ENCODE data around the gene PKLR. TPM values are rescaled to one million over a fixed set of nuclear protein-coding genes. Genes with fewer than 3 reads are reported as not detected.

PKLR gene
- total RNA-seq, 2 experiments from 2014 or later: not detected

DNA sequence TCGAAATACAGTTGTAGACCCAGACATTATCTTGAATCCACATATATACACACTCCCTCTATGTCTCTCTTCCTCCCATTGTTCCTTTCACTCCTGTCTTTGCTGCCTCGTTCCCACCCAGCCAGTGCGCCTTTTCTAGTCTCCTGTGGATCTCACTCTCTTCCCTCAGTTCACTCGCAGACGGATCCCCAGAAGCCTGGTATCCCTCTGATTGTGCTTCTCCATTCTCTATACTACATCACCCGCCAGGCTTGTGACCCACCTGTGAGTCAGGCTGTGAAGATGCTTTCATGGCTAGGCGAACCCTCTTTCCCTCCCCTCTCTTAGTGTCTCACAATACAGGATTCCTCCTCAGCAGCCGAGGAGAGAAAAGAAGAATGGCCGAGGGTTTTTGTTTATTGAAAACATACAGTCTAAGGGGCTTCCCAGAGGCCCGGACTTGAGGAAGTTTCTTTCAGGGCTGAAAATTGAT, 22.5 kb downstream of the PKLR start:
- Mint-ChIP-seq H3K9me3 (no peaks in the 10 kb centered on the region), H3K36me3 (no peaks in the 10 kb centered on the region), H3K4me1 (ENCODE audit: low read depth) (peaks cover 22% of the 10 kb centered on the region), H3K4me3 (no peak overlapping the region), H3K27me3 (no peaks in the 10 kb centered on the region), H3K27ac (no peak overlapping the region)
- intact Hi-C loops (cut with micrococcal nuclease): loop anchor here (5.0 to 10.0 kb wide), 3 partner anchors 259 to 576 kb away; partner anchors contain the start of genes GON4L and SYT11
- CTCF ChIA-PET: interaction anchor here (1.5 to 3.0 kb wide), 4 partner anchors 28 to 45 kb away, joined by 5 to 15 read pairs (median 10); partner anchors contain the start of gene FDPS
- POLR2A ChIA-PET: interaction anchor here (1.0 to 1.2 kb wide), 2 partner anchors 17 to 29 kb away, joined by 5 to 6 read pairs; partner anchors contain the start of gene FDPS
- DNase-seq: no peak

DNA sequence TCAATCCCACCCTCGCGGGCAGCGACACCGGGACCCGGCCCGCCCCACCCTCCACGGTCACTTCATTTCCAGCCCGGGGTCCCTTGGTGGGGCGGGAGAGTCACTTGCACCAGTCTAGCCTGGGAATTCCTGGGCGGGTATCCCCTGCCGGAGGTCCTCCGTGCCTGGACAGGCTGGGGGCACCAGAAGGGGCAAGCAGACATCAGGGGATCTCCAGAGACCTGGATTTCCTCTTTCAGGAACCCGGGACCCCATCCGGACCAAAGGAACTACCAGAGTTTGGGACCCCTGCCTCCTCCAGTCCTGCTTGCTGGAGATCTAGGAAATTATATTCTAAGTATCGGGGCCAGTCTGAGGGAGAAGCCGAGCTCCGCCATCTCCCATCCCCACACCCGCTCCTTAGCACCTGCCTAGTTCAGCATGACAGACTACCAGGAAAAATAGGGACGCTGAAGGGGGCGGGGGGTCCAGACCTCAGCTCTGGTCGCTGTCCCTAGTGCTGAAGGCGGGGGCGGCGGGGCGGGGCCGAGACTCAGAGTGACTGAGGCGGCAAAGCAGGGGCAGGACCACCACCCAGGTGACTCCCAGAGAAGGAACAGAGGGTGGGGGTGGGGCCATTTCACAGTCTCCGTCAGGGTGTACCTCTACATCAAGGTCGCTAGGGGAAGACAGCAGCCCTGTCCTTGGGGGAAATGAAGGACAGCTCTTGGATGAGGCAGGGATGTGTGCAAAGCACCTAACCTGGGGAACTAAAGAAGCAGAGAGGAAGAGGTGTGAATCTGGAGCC, 23.1 kb downstream of the PKLR start:
- no peak overlapping the region for H3K27ac Mint-ChIP-seq
- peak; percentile 89 for DNase-seq
- no peaks in the 10 kb centered on the region for H3K27me3 Mint-ChIP-seq
- H3K9me3 Mint-ChIP-seq: no peaks in the 10 kb centered on the region
- CTCF ChIA-PET: interaction anchor here (1.5 to 3.0 kb wide), 4 partner anchors 27 to 45 kb away, joined by 5 to 15 read pairs (median 10); partner anchors contain the start of gene FDPS
- peaks cover 1% of the 10 kb centered on the region for H3K36me3 Mint-ChIP-seq
- H3K4me1 Mint-ChIP-seq (ENCODE audit: low read depth): peaks cover 26% of the 10 kb centered on the region
- intact Hi-C loops (cut with micrococcal nuclease): loop anchor here (1.0 to 10.0 kb wide), 6 partner anchors 16 to 577 kb away; partner anchors contain the start of genes FDPS, GON4L, SCAMP3 and SYT11
- POLR2A ChIA-PET: interaction anchor here (1.0 to 1.2 kb wide), 2 partner anchors 17 to 30 kb away, joined by 5 to 6 read pairs; partner anchors contain the start of gene FDPS
- H3K4me3 Mint-ChIP-seq: peak overlapping the region; percentile 65

GRCh38 chr1:155277070-155277901, 24.0 kb downstream of the PKLR start, which contains the start of gene HCN3:
TSS of gene HCN3 (plus strand) at chr1:155277463. CDS start at chr1:155277591, 128 bp downstream.
- H3K4me3 Mint-ChIP-seq: peak within 1 kb of the TSS; percentile 65
- no peaks in the 10 kb centered on the region for H3K27me3 Mint-ChIP-seq
- peak within 1 kb of the TSS; percentile 61 for H3K27ac Mint-ChIP-seq
- ChIA-PET POLR2A (interaction anchor here (1.0 to 1.6 kb wide), 2 partner anchors 31 to 43 kb away, joined by 3 to 6 read pairs; partner anchors contain the start of genes FDPS and RUSC1), CTCF (interaction anchor here (0.7 to 3.0 kb wide), 8 partner anchors 16 to 46 kb away, joined by 3 to 19 read pairs (median 8); partner anchors contain the start of genes FDPS and RUSC1)
- H3K9me3 Mint-ChIP-seq: no peaks in the 10 kb centered on the region
- H3K4me1 Mint-ChIP-seq (ENCODE audit: low read depth): peaks cover 32% of the 10 kb centered on the region
- DNase-seq: peak; percentile 96
- intact Hi-C loops (cut with micrococcal nuclease): loop anchor here (1.0 to 10.0 kb wide), 6 partner anchors 15 to 578 kb away; partner anchors contain the start of genes FDPS, GON4L, SCAMP3 and SYT11
- peaks cover 5% of the 10 kb centered on the region for H3K36me3 Mint-ChIP-seq

- H3K27ac Mint-ChIP-seq: peak within 1 kb of the TSS; percentile 85
- H3K4me3 Mint-ChIP-seq: peak within 1 kb of the TSS; percentile 88
- no peaks in the 10 kb centered on the region for H3K9me3 Mint-ChIP-seq
- peaks cover 30% of the 10 kb centered on the region for H3K36me3 Mint-ChIP-seq
- intact Hi-C loops (cut with micrococcal nuclease): loop anchor here (1.0 to 10.0 kb wide), 4 partner anchors 11 to 581 kb away; partner anchors contain the start of genes GON4L, SCAMP3 and SYT11
- H3K4me1 Mint-ChIP-seq (ENCODE audit: low read depth): peaks cover 47% of the 10 kb centered on the region
- DNase-seq: peak; percentile 98
- no peaks in the 10 kb centered on the region for H3K27me3 Mint-ChIP-seq
- CTCF ChIA-PET: interaction anchor here (0.6 to 4.4 kb wide), 8 partner anchors 8 to 50 kb away, joined by 3 to 39 read pairs (median 4); partner anchors contain the start of genes FDPS and SCAMP3
- POLR2A ChIA-PET: interaction anchor here (0.5 to 2.5 kb wide), 10 partner anchors 10 to 590 kb away, joined by 3 to 14 read pairs (median 4); partner anchors contain the start of genes FDPS, GON4L and SCAMP3
Observed at GRCh38 chr1:155273343-155274245, 27.6 kb downstream of the PKLR start, which contains the start of gene CLK2. TSS of gene CLK2 (minus strand) at chr1:155273504. CDS start at chr1:155270977, 2,527 bp downstream.

DNA sequence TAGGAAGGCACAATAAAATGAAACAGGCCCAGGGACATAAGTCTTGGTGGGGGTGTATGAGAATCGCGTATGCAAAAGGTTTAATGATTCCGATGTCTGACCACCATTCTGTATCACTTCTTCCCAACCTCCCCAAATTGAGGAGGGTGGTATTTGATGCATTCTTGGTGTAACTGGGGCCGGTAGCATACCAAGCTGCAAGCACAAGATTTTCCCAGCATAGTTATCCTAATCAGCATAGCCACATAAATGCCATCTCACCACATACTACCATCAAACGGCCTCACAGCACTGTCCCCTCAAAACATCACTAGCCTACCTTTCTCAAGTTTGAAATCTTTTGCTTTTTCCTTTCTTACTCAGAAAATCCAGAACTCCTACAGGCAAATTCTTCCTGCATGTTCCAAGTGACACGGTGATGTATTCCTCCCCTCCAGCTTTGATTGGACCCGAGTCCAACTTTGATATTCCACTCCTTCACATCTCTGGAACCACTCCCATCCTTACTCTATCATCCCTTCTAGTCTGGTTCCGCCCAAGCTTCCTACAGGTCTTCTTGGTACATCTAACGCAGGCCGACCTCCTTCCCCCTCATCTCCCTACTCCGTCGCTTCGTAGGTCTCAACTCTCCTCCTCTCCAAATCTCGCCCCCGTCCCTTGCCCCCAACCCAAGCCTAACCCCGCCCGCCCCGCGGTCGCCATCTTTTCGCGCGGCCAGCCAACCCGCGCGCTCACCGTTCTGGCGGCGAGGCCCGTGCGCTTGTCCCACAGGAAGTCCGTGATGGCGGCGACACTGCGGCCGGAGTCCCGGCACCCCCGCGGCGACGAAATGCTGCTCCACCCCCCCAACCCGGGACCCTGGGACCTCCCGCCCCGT, 28.5 kb downstream of the PKLR start:
- Mint-ChIP-seq H3K36me3 (peaks cover 36% of the 10 kb centered on the region), H3K9me3 (no peaks in the 10 kb centered on the region), H3K27ac (peak overlapping the region; percentile 85), H3K4me1 (ENCODE audit: low read depth) (peaks cover 43% of the 10 kb centered on the region), H3K4me3 (peak overlapping the region; percentile 88), H3K27me3 (no peaks in the 10 kb centered on the region)
- ChIA-PET POLR2A (interaction anchor here (0.6 to 2.5 kb wide), 10 partner anchors 9 to 584 kb away, joined by 3 to 14 read pairs (median 4); partner anchors contain the start of genes FDPS, GON4L and SCAMP3), CTCF (interaction anchor here (0.6 to 4.4 kb wide), 7 partner anchors 8 to 50 kb away, joined by 3 to 39 read pairs (median 6); partner anchors contain the start of genes FDPS and SCAMP3)
- intact Hi-C loops (cut with micrococcal nuclease): loop anchor here (1.0 to 10.0 kb wide), 4 partner anchors 10 to 582 kb away; partner anchors contain the start of genes GON4L, SCAMP3 and SYT11
- no peak for DNase-seq

DNA sequence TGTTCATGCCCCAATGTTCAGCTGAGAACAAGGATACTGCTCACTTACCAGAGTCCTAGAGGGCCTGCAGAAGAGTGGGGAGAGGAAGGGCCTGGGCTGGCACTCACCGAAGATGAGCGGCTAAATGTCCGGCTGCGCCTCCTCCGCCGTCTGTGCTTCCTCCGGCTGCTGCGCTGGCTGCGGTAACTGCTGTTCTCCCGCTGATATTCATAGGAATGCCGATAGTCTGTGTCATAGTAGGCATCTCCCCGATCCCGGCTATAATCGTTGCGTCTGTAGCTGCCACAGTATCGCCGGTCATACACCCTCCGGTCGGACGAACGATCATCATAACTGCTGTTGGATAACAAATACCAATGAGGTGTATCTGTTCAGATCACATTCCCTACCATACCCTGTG, 31.9 kb downstream of the PKLR start:
- H3K27me3 Mint-ChIP-seq: no peaks in the 10 kb centered on the region
- intact Hi-C loops (cut with micrococcal nuclease): no loop called here
- H3K9me3 Mint-ChIP-seq: no peaks in the 10 kb centered on the region
- CTCF ChIA-PET: no interaction called here
- H3K4me1 Mint-ChIP-seq (ENCODE audit: low read depth): peaks cover 29% of the 10 kb centered on the region
- no peak overlapping the region for H3K27ac Mint-ChIP-seq
- POLR2A ChIA-PET: no interaction called here
- H3K36me3 Mint-ChIP-seq: peaks cover 64% of the 10 kb centered on the region
- H3K4me3 Mint-ChIP-seq: no peak overlapping the region
- DNase-seq: no peak

GRCh38 chr1:155268630-155269029, 32.6 kb downstream of the PKLR start:
- Mint-ChIP-seq H3K4me1 (ENCODE audit: low read depth) (peaks cover 25% of the 10 kb centered on the region), H3K27me3 (no peaks in the 10 kb centered on the region), H3K36me3 (peaks cover 68% of the 10 kb centered on the region), H3K4me3 (no peak overlapping the region), H3K9me3 (no peaks in the 10 kb centered on the region), H3K27ac (no peak overlapping the region)
- intact Hi-C loops (cut with micrococcal nuclease): no loop called here
- no peak for DNase-seq
- POLR2A ChIA-PET: no interaction called here
- CTCF ChIA-PET: interaction anchor here (0.9 kb wide), 1 partner anchor 55 kb away, joined by 3 read pairs; no protein-coding TSS in a partner anchor

- DNase-seq: no peak
- Mint-ChIP-seq H3K27me3 (no peaks in the 10 kb centered on the region), H3K36me3 (peaks cover 75% of the 10 kb centered on the region), H3K4me1 (ENCODE audit: low read depth) (peaks cover 23% of the 10 kb centered on the region), H3K4me3 (no peak overlapping the region), H3K9me3 (no peaks in the 10 kb centered on the region), H3K27ac (no peak overlapping the region)
- ChIA-PET CTCF (interaction anchor here (0.7 to 4.3 kb wide), 3 partner anchors 17 to 55 kb away, joined by 3 to 54 read pairs (median 3); partner anchors contain the start of gene FDPS), POLR2A (interaction anchor here (0.6 kb wide), 1 partner anchor 223 kb away, joined by 3 read pairs; no protein-coding TSS in a partner anchor)
- intact Hi-C loops (cut with micrococcal nuclease): no loop called here
Observed at GRCh38 chr1:155267373-155267772, 33.9 kb downstream of the PKLR start.

DNA sequence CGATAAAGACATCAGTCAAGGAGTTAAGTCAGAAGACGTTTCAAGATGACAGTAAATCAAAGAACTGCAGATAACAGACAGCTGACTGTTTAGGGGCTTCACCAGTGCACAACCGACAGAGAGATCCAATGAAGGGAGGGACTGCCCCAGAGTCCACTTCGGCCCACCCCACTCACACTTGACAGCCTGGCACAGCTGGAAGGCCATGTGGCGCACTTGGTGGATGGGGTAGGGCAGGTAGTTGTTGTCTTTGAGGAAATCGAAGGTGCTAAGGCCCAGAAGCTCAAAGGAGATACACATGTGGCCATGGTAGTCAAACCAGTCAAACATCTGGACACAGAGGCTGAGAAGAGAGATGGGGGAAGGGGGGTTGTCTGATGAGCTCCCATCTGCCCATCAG, 34.7 kb downstream of the PKLR start:
- H3K36me3 Mint-ChIP-seq: peaks cover 80% of the 10 kb centered on the region
- H3K4me1 Mint-ChIP-seq (ENCODE audit: low read depth): peaks cover 19% of the 10 kb centered on the region
- no peaks in the 10 kb centered on the region for H3K9me3 Mint-ChIP-seq
- ChIA-PET POLR2A (interaction anchor here (0.6 kb wide), 1 partner anchor 223 kb away, joined by 3 read pairs; no protein-coding TSS in a partner anchor), CTCF (interaction anchor here (1.3 to 4.3 kb wide), 2 partner anchors 16 to 57 kb away, joined by 5 to 54 read pairs; no protein-coding TSS in a partner anchor)
- intact Hi-C loops (cut with micrococcal nuclease): no loop called here
- no peak overlapping the region for H3K27ac Mint-ChIP-seq
- no peak overlapping the region for H3K4me3 Mint-ChIP-seq
- no peak for DNase-seq
- no peaks in the 10 kb centered on the region for H3K27me3 Mint-ChIP-seq

Data from activated CD4-positive, alpha-beta memory T cell treated with anti-CD3 and anti-CD28 coated beads for 36 hours (primary cell).